Measurements from ENCODE around the gene LEFTY1.
A peak's percentile ranks its signal among the peaks of the same experiment; 100 is the strongest.

Gene LEFTY1

DNA sequence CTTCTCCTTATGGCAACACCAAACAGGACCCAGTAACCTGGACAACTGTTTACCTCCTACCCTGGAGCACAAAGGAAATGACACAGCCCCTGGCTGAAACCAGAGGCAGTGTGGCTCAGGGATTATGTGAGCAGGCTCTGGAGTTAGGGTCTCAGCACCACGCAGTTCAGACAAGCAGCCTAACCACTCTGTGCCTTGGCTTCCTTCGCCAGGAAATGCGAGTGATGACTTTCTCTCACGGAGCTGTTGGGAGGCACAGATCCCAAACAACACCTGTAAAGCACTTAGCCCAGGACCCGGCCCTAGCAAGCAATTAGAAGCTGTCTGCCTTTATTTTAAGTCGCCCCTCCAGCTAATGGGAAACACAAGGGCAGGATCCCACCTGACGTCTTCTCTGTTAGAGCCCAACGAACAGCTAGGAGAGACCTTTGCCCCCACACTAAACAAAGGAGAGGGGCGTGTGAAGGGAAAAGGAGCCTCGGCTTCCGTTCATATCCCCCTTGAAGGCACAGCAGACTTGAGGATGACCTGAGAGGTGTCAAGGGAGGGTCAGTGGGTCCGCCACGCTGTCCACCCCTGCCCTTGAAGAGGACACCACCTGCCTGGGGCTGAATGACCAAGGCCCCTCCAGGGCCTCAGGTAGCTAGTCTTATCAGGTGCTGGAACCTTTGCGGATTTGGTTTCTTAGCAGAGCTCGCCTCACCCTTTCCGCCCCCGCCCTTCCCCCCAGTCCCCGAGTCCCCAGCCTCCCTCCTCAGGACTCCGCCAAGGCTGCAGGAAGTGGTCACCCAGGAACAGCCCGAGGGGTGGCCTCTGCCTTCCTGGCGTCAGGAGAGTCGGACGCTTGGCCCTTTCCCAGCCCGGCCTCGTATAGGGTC, 7.6 kb downstream of the LEFTY1 start:
- H3K9me3 ChIP-seq (ENCODE audit: insufficient read depth, low read depth, low read length) = no peaks in the 10 kb centered on the region
- H3F3A ChIP-seq (ENCODE audit: low read depth) = no peaks in the 10 kb centered on the region; the same call in 1 of the 2 replicates
- H3K4me3 ChIP-seq (ENCODE audit: low read length, poor library complexity, severe bottlenecking) = peak overlapping the region; percentile 96
- TF ChIP-seq EZH2phosphoT487 (IDR thresholded peaks at IDR 0.05; ENCODE audit: borderline replicate concordance) = no peak
- TF ChIP-seq, protein P1, sequence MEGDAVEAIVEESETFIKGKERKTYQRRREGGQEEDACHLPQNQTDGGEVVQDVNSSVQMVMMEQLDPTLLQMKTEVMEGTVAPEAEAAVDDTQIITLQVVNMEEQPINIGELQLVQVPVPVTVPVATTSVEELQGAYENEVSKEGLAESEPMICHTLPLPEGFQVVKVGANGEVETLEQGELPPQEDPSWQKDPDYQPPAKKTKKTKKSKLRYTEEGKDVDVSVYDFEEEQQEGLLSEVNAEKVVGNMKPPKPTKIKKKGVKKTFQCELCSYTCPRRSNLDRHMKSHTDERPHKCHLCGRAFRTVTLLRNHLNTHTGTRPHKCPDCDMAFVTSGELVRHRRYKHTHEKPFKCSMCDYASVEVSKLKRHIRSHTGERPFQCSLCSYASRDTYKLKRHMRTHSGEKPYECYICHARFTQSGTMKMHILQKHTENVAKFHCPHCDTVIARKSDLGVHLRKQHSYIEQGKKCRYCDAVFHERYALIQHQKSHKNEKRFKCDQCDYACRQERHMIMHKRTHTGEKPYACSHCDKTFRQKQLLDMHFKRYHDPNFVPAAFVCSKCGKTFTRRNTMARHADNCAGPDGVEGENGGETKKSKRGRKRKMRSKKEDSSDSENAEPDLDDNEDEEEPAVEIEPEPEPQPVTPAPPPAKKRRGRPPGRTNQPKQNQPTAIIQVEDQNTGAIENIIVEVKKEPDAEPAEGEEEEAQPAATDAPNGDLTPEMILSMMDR (conservative IDR thresholded peaks at IDR 0.05; ENCODE audit: low read length) = no peak
- peaks cover 43% of the 10 kb centered on the region for H3K4me1 ChIP-seq (ENCODE audit: insufficient read depth, low read length, poor library complexity, severe bottlenecking)
- peak overlapping the region; percentile 93 for H3K9ac ChIP-seq (ENCODE audit: low read depth, low read length, poor library complexity, severe bottlenecking)
- peak overlapping the region; percentile 92 for H3K4me2 ChIP-seq (ENCODE audit: low read depth, low read length, poor library complexity, severe bottlenecking)
- no peaks in the 10 kb centered on the region for H3K36me3 ChIP-seq (ENCODE audit: insufficient read depth, low read length)
- no peaks in the 10 kb centered on the region for H3K9me2 ChIP-seq (replicated peaks; ENCODE audit: low read depth, low read length)
- no peaks in the 10 kb centered on the region for H3K27me3 ChIP-seq (ENCODE audit: insufficient read depth, low read length, poor library complexity, severe bottlenecking)
- peaks cover 53% of the 10 kb centered on the region for H3K79me2 ChIP-seq (ENCODE audit: insufficient read depth, low read length)
- H2AFZ ChIP-seq (ENCODE audit: low read length) = peak overlapping the region; percentile 93
- peaks cover 14% of the 10 kb centered on the region for H4K20me1 ChIP-seq (ENCODE audit: insufficient read depth, low read length, poor library complexity, severe bottlenecking)

DNA sequence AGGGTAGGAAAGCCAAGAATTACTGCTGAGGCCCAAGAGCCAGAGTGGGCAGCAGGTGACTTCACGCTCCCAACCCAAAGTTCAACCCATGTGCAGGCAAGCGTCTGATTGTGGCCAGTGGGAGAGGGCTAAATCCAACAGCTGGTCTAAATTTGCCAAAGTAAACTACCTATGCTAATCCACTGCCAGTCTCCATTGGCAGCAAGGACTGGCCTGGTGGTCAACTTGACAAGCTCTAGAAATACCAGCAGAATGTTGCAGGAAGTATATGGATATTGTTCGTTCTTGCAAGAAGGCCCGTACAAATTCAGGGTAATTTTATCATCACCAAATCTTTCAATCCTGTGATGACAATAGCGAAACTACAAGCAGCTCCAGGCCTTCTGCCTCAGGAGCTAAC, 8.3 kb downstream of the LEFTY1 start:
- H3K27me3 ChIP-seq (ENCODE audit: insufficient read depth, low read length, poor library complexity, severe bottlenecking) = no peaks in the 10 kb centered on the region
- H3K36me3 ChIP-seq (ENCODE audit: insufficient read depth, low read length) = no peaks in the 10 kb centered on the region
- H3K9me3 ChIP-seq (ENCODE audit: insufficient read depth, low read depth, low read length) = no peaks in the 10 kb centered on the region
- H3K79me2 ChIP-seq (ENCODE audit: insufficient read depth, low read length) = peaks cover 53% of the 10 kb centered on the region
- no peaks in the 10 kb centered on the region; the same call in 1 of the 2 replicates for H3F3A ChIP-seq (ENCODE audit: low read depth)
- TF ChIP-seq EZH2phosphoT487 (IDR thresholded peaks at IDR 0.05; ENCODE audit: borderline replicate concordance) = no peak
- TF ChIP-seq, protein P1 (conservative IDR thresholded peaks at IDR 0.05; ENCODE audit: low read length) = no peak
- peak overlapping the region; percentile 92 for H3K4me2 ChIP-seq (ENCODE audit: low read depth, low read length, poor library complexity, severe bottlenecking)
- no peaks in the 10 kb centered on the region for H3K9me2 ChIP-seq (replicated peaks; ENCODE audit: low read depth, low read length)
- H4K20me1 ChIP-seq (ENCODE audit: insufficient read depth, low read length, poor library complexity, severe bottlenecking) = peaks cover 14% of the 10 kb centered on the region
- H3K9ac ChIP-seq (ENCODE audit: low read depth, low read length, poor library complexity, severe bottlenecking) = peak overlapping the region; percentile 93
- no peak overlapping the region for H2AFZ ChIP-seq (ENCODE audit: low read length)
- peak overlapping the region; percentile 96 for H3K4me3 ChIP-seq (ENCODE audit: low read length, poor library complexity, severe bottlenecking)
- peaks cover 43% of the 10 kb centered on the region for H3K4me1 ChIP-seq (ENCODE audit: insufficient read depth, low read length, poor library complexity, severe bottlenecking)

DNA sequence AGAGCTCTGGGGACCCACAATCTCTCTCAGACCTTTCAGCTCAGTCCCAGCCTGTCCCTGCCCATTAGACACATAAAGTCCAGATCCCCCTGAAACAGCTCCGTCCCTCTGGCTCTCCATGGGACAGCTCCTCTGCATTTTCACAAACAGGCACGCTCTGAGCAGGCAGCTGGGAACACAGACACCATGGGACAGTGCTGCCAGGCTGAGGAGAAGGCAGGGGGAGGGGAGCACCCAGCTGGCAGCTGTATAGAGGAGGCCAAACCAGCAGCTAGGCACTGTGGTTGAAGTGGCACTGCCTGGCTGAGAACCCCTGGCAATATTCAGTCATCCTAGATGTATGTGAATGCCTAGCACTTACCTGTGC, 8.7 kb downstream of the LEFTY1 start:
- H3K27me3 ChIP-seq (ENCODE audit: insufficient read depth, low read length, poor library complexity, severe bottlenecking) = no peaks in the 10 kb centered on the region
- peak overlapping the region; percentile 96 for H3K4me3 ChIP-seq (ENCODE audit: low read length, poor library complexity, severe bottlenecking)
- H3K4me2 ChIP-seq (ENCODE audit: low read depth, low read length, poor library complexity, severe bottlenecking) = peak overlapping the region; percentile 92
- H3F3A ChIP-seq (ENCODE audit: low read depth) = no peaks in the 10 kb centered on the region; the same call in 1 of the 2 replicates
- peak overlapping the region; percentile 93 for H3K9ac ChIP-seq (ENCODE audit: low read depth, low read length, poor library complexity, severe bottlenecking)
- no peaks in the 10 kb centered on the region for H3K36me3 ChIP-seq (ENCODE audit: insufficient read depth, low read length)
- H3K4me1 ChIP-seq (ENCODE audit: insufficient read depth, low read length, poor library complexity, severe bottlenecking) = peaks cover 43% of the 10 kb centered on the region
- H3K79me2 ChIP-seq (ENCODE audit: insufficient read depth, low read length) = peaks cover 53% of the 10 kb centered on the region
- H4K20me1 ChIP-seq (ENCODE audit: insufficient read depth, low read length, poor library complexity, severe bottlenecking) = peaks cover 14% of the 10 kb centered on the region
- no peaks in the 10 kb centered on the region for H3K9me3 ChIP-seq (ENCODE audit: insufficient read depth, low read depth, low read length)
- TF ChIP-seq, protein P1 (conservative IDR thresholded peaks at IDR 0.05; ENCODE audit: low read length) = no peak
- no peak for TF ChIP-seq EZH2phosphoT487 (IDR thresholded peaks at IDR 0.05; ENCODE audit: borderline replicate concordance)
- no peak overlapping the region for H2AFZ ChIP-seq (ENCODE audit: low read length)
- no peaks in the 10 kb centered on the region for H3K9me2 ChIP-seq (replicated peaks; ENCODE audit: low read depth, low read length)

Data from Loucy (cell line).